Activated T-helper 17 cell treated with anti-CD3 and anti-CD28 coated beads, Interleukin-2, amount 50 U/mL, for 72 hours (primary cell): ENCODE results near the gene CROCC2. TPM values are rescaled to one million over a fixed set of nuclear protein-coding genes. Genes with fewer than 3 reads are reported as not detected.

Source experiments
- ATAC-seq: fragments of 150-1000 bp; cut with Tn5 transposase; replicated peaks from 2 replicates; pipeline ENCODE4 v1.10.0; 2021; ENCODE audit warnings: mild to moderate bottlenecking, moderate library complexity
- H3K27ac Mint-ChIP-seq: one replicate; pipeline ENCODE4 v1.8.0; 2022; ENCODE audit warnings: mixed read lengths
- H3K27me3 Mint-ChIP-seq: one replicate; pipeline ENCODE4 v1.8.0; 2022; ENCODE audit warnings: mixed read lengths
- H3K36me3 Mint-ChIP-seq: one replicate; pipeline ENCODE4 v1.8.0; 2022; ENCODE audit warnings: low read depth, mild to moderate bottlenecking, mixed read lengths
- H3K4me1 Mint-ChIP-seq: one replicate; pipeline ENCODE4 v1.8.0; 2022; ENCODE audit warnings: mixed read lengths
- H3K4me3 Mint-ChIP-seq: one replicate; pipeline ENCODE4 v1.8.0; 2022; ENCODE audit warnings: mild to moderate bottlenecking, mixed read lengths
- H3K9me3 Mint-ChIP-seq: one replicate; pipeline ENCODE4 v1.8.0; 2022; ENCODE audit warnings: mixed read lengths
- total RNA-seq, 2 donors: library from RNA; stranded (reverse); gene quantifications; one replicate each; pipeline ENCODE4 v1.2.3, GENCODE V29; 2022

The CROCC2 gene
- total RNA-seq, 2 donors from 2014 or later, result not detected

DNA sequence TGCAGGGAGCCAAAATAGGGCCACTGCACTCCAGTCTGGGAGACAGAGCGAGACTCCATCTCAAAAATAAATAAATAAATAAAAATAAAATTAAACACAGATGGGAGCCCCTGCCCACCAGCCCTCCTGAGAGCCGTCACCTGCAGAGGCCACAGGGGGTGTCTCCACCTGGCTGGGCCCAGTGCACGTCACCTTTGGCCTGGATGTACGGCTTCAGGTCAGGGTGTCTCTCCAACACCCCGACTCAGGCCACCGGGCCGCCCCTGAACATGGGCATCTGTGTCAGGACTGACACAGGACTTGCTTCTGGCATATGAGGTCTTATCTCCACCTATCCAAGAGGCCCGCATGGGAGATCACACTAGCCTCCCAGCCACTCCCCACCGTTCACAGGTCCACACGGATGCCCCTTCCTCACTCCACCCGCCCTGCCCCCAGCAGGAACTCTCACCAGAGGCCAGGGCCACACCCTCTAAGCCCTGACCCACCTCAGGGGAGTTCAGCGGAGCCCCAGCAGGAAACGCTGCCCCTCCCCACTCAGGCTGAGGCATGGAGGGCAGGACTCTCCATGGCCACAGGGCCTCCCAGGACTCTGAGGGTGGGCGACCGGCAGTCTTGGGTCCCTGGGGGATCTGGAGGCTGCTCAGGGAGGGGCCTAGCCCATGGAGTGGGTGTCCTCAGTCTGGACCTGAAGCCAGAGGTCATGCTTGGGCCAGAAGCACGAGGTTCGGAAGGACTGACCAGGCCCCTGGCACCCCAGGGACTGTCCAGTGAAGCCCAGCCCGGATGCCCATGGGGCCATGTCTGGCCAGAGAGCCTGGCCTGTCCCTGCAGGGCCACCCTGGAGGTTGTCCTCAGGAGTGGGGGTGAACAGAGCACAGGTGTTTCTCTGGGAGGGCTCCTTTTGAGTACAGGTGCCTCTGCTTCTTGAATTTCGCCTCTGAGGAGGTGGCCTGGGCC, 1.6 kb upstream of the CROCC2 start:
- no peaks in the 10 kb centered on the region for H3K4me1 Mint-ChIP-seq
- H3K27me3 Mint-ChIP-seq, result peaks cover 5% of the 10 kb centered on the region
- no peaks in the 10 kb centered on the region for H3K9me3 Mint-ChIP-seq
- H3K4me3 Mint-ChIP-seq, result no peak overlapping the region
- no peak for ATAC-seq
- no peaks in the 10 kb centered on the region for H3K36me3 Mint-ChIP-seq
- no peak overlapping the region for H3K27ac Mint-ChIP-seq

DNA sequence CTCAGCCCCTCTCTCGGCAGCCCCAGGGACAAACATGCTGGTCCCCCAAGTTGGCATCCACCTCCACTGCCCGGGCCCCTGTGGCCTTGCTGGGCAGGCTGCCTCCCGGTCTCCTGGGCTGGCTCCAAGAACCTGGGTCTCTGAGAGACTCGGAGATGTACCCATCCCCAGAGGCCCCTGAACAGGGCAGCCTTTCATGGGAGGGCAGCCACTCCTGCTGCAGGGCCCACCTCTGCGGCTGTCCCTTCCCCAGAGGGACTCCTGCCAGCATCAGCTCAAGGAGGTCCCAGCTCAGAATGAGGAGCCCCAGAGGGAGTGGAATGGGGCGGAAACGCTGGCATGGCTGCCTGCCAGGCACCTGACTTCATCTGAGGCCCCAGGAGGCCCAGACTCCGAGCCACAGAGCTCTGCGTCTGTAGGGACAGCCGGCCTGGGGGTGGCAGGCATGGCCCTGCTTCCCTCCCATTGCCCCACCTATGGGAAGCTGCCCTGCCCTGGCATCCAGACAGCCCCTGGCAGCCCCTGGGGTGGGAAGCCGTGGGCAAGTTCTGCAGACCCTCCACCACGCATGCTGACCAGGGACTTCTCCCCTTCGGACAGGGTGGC, 857 bp upstream of the CROCC2 start:
- no peaks in the 10 kb centered on the region for H3K36me3 Mint-ChIP-seq
- no peak overlapping the region for H3K27ac Mint-ChIP-seq
- H3K27me3 Mint-ChIP-seq, result peaks cover 6% of the 10 kb centered on the region
- no peak for ATAC-seq
- H3K9me3 Mint-ChIP-seq, result no peaks in the 10 kb centered on the region
- no peak overlapping the region for H3K4me3 Mint-ChIP-seq
- H3K4me1 Mint-ChIP-seq, result no peaks in the 10 kb centered on the region

DNA sequence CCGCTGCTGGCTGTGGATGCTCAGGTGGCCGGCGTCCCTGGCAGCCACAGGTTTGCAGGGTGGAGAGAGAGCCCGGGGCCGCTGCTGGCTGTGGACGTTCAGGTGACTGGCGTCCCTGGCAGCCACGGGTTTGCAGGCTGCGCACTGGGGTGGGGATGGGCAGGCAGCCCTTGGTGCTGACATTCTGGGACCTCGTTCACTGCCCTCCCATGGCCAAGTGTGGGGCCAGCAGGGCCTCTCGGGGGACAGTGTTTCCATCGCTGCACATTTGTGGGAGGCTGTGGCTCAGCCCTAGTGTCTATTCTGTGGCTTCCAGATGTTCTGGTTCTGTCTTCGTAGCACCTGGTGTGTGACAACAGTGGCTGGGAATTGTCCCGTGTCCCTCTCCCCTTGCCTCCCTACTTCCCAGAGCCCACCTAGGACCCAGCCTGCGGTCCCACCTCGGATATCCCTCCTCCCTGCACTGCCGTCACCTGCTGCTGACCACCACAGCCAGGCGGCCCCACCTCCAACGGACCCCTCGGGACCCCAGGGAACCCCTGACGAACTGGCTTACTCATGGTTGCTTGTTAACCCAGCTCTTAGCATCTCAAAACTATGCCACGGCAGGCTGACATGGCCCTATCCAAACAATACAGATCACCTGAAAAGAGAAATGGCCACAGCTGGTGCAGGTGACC, 915 bp downstream of the CROCC2 start:
- peaks cover 11% of the 10 kb centered on the region for H3K27me3 Mint-ChIP-seq
- no peaks in the 10 kb centered on the region for H3K36me3 Mint-ChIP-seq
- H3K27ac Mint-ChIP-seq, result no peak overlapping the region
- H3K9me3 Mint-ChIP-seq, result no peaks in the 10 kb centered on the region
- H3K4me3 Mint-ChIP-seq, result no peak overlapping the region
- H3K4me1 Mint-ChIP-seq, result no peaks in the 10 kb centered on the region
- no peak for ATAC-seq

DNA sequence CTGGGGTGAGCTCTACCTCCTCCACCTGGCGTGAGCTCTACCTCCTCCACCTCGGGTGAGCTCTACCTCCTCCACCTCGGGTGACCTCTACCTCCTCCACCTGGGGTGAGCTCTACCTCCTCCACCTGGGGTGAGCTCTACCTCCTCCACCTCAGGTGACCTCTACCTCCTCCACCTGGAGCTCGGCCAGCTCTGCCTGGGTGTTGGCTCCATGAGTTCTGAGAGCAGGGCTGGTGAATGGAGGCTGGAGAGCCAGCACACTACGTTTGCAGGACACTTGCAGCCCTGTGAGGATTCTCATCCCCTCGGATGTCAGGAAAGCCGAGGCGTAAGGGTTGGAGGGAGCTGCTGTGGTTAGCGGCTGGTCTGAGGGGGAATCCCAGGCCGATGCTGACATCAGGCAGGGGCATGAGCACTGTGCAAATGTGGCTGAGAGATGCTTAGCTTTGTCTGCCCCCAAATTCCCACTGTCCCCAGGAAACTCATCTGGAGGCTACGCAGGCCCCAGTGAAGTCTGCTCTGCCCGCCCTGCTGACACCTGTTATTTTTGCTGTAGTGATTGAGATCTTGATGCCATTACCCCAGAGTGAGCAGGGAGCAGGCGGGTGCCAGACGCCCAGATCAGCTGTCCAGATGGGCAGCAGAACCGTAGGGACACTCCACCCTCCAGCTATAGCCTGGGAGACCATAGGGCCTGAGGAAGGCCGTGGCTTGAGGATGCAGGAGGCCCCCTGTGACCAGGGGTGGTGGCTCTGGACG, 3.3 kb downstream of the CROCC2 start:
- Mint-ChIP-seq H3K27me3 (peaks cover 15% of the 10 kb centered on the region), H3K27ac (no peak overlapping the region), H3K9me3 (no peaks in the 10 kb centered on the region), H3K4me3 (no peak overlapping the region), H3K4me1 (no peaks in the 10 kb centered on the region), H3K36me3 (no peaks in the 10 kb centered on the region)
- no peak for ATAC-seq

DNA sequence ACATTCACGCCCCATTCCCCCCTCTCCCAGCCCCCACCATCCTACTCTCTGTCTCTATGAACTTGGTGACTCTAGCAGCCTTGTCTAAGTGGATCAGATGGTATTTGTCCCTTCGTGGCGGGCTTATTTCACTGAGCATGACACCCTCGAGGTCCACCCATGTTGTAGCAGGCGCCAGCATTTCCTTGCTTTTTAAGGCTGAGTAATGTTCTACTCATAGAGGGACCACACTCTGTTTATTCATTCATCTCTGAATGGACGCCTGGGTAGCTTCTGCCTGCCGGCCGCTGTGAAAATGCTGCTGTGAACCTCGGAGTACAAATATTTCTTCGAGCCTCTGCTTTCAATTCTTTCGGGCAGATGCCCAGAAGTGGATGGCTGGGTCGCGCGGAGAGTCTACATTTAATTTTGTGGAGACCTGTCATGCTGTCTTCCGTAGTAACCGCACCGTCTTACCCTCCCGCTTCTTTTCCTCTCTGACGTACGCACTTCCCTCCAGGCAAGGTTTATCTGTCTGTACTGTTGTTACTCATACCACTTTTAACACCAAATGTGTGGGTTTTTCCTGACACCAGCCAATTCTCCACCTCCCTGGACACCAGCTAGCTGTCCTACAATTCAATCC, 5.6 kb downstream of the CROCC2 start:
- Mint-ChIP-seq H3K9me3 (no peaks in the 10 kb centered on the region), H3K36me3 (no peaks in the 10 kb centered on the region), H3K4me3 (no peak overlapping the region), H3K27me3 (peaks cover 17% of the 10 kb centered on the region), H3K27ac (no peak overlapping the region), H3K4me1 (no peaks in the 10 kb centered on the region)
- ATAC-seq, result no peak

DNA sequence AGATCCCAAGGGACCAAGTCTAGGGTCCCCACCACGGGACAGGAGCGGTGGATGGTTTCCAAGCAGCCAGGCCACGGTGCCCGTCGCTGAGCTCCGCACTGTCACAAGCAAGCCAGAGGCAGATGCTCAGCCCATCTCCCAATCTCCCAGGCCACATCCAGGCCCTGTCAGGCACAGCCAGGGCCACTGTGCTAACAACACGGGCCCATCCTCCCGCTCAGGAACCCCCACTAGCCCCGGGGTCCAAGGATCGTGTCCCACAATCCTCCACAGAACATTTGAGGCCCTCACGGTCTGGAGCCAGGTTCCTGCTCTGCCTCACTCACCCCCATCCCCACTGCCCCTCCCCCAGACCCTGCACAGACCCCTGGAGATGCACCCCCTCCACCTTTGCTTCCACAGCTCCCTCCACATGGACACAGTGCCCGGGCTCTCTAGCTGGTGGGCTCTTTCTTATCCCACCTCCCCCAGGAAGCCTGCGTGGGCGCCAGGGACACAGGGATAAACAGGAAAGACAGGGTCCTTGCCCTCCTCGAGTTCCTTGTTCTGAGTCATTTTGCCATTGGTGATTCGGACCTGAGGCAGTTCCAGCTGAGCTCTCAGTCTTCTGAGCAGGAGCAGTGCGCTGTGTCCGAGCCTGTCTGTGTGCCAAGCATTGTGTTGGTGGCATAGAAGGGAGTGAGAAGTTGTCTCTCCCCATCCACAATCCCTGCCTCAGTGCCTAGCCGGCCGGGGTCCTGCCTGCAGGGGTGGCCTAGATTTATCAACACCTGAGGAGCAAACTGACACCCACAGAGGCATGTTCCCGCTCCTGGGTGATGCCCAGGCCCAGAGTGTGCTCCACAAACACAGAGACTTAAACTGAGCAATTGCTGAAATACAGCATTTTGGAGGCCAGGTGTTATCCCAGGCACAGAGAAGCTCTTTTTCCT, 7.0 kb downstream of the CROCC2 start:
- H3K27me3 Mint-ChIP-seq, result peaks cover 21% of the 10 kb centered on the region
- no peak overlapping the region for H3K4me3 Mint-ChIP-seq
- no peaks in the 10 kb centered on the region for H3K4me1 Mint-ChIP-seq
- no peak for ATAC-seq
- no peaks in the 10 kb centered on the region for H3K9me3 Mint-ChIP-seq
- no peaks in the 10 kb centered on the region for H3K36me3 Mint-ChIP-seq
- H3K27ac Mint-ChIP-seq, result no peak overlapping the region

DNA sequence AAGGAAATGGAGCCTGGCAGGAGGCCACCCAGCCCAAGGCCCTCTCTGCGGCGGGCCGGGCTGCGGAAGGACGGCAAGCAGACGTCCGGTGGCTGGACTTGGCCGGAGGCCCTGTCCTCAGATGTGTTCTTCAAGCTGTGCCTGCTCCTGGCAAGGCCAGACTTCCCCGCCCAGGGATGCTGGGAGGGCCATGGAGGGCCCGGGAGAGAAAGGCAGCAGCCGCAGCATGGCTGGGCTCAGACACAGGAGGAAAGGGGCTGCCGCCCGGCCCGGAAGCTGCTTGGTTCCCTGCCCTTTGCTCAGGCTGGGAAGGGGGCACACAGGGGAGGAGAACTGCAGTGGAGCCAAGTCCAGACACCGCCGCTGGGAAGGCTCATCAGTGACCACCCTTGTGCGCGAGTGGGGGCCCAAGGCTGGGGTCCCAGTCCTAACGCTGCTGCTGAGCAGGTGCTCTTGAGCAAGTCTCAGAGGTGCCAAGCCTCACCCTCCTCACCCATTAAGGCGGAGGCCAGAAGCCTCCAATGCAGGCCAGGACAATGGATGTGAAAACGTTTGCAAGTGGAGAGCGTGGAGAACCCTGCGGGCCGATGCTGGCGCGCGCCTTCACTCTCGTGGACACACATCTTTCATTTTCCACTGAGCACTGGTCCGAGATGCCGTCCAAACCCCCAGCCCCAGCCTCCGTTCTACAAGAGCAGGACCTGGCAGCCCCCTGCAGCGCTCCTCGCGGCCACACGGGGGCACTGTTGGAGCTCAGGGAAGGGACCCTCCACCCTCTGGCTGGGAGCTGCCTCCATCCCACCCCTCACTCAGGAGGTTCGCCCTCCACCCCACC, 7.9 kb downstream of the CROCC2 start:
- H3K4me1 Mint-ChIP-seq, result no peaks in the 10 kb centered on the region
- H3K36me3 Mint-ChIP-seq, result no peaks in the 10 kb centered on the region
- H3K9me3 Mint-ChIP-seq, result no peaks in the 10 kb centered on the region
- H3K4me3 Mint-ChIP-seq, result no peak overlapping the region
- peaks cover 21% of the 10 kb centered on the region for H3K27me3 Mint-ChIP-seq
- no peak overlapping the region for H3K27ac Mint-ChIP-seq
- peak; percentile 66 for ATAC-seq

DNA sequence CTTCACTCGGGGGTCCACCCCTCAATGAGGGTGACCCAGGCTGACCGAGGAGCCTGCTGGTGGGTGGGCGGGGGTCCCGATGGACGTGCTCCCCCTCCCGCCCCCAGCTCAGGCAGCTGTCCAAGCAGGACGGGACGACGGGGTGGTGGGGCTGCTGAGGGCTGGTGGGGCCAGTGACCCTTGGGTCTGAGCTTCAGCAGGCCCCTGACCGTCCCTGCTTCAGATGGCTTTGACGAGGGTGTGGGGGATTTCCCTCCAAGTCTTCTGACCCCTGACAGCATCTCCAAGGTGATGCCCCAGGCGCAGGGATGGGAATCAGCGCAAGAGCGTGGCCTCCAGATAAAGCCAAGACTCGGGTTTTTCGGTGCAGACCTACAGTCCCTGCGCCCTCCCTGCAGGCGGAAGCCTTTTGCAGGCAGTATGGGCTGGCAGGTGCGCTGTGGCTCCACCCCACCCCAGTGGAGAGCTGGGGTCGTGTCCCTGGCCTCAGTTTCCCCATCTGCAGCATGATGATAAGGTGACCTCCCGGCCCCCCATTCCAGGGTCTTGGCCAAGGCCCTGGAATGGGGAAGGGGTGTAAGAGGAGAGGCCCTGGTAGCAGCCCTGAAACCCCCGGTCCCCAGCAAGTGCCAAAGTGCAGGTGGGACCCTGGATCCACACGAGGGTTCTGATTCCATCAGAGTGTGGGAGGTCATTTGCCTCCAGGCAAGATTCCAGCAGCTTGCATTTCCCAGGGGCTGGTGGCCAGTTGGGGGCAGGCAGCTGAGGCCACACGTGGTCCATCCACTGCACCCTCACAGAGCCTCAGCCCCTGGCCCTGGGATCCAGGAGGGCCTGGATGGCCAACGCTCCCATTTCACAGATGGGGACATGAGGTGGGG, 8.7 kb downstream of the CROCC2 start:
- Mint-ChIP-seq H3K36me3 (no peaks in the 10 kb centered on the region), H3K9me3 (no peaks in the 10 kb centered on the region), H3K27me3 (peaks cover 21% of the 10 kb centered on the region), H3K4me1 (no peaks in the 10 kb centered on the region), H3K27ac (no peak overlapping the region), H3K4me3 (no peak overlapping the region)
- no peak for ATAC-seq

DNA sequence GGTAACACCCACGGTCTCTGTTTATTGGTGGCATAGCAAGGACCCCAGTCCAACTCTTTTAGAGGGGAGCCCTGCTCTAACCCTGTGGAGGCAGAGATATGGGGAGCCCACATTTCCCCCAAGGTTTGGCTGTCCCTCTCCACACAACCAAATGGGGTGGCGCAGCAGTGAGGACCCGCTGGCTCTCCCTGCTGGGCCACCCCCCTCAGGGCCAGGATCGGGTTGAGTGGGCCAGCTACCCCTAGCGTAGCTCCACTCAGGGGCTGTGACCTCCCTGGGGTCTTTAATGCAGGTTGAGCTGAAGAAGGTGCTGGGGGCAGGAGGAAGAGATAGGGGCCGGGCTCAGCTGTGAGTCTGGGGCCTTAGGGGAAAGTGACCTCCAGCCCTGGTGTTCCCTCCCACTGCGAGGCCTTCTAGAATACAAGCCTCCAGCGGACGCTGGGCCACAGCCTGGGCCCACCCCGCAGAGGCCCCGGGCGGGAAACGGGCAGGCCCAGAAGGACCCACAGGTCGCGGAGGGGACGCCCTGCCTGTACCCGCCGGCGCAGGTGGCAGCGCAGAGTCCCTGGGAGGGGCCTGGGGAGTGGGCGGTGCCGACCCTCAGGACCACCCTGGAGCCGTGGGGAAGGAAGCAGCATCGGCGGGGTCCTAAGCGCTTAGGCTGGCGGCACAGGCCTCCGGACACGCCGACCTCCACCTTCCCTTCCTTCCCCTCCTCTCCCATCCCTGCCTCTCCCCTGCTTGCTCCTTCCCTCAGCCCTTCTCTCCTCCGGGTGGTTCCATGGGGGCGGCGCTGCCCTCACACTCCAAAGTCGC, 9.6 kb downstream of the CROCC2 start:
- H3K27ac Mint-ChIP-seq, result no peak overlapping the region
- H3K4me1 Mint-ChIP-seq, result no peaks in the 10 kb centered on the region
- H3K9me3 Mint-ChIP-seq, result no peaks in the 10 kb centered on the region
- H3K27me3 Mint-ChIP-seq, result peaks cover 16% of the 10 kb centered on the region
- H3K4me3 Mint-ChIP-seq, result no peak overlapping the region
- H3K36me3 Mint-ChIP-seq, result no peaks in the 10 kb centered on the region
- ATAC-seq, result no peak

DNA sequence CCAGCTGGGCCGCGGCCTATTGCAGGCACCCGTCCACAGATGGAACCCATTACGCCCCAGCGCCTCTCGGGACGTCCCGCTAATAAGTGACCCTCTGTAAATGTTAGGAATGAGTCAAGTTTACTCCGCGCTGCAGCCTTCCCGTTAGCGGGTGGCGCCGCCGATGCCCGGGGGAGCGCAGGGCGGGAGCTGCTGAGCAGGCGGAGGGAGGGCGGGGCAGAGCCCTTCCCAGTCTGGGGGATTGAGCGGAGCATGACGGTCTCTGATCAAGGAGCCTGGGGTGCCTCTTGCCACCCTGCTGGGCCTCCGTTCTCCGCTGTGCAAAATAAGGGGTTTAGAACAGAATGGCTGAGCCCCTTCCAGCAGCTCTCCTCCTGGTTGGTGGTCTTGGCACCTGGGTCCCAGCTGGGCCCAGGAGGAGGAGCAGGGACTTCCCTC, 10.5 kb downstream of the CROCC2 start:
- no peaks in the 10 kb centered on the region for H3K4me1 Mint-ChIP-seq
- no peaks in the 10 kb centered on the region for H3K36me3 Mint-ChIP-seq
- H3K4me3 Mint-ChIP-seq, result no peak overlapping the region
- no peak for ATAC-seq
- H3K9me3 Mint-ChIP-seq, result no peaks in the 10 kb centered on the region
- no peak overlapping the region for H3K27ac Mint-ChIP-seq
- H3K27me3 Mint-ChIP-seq, result peaks cover 15% of the 10 kb centered on the region

DNA sequence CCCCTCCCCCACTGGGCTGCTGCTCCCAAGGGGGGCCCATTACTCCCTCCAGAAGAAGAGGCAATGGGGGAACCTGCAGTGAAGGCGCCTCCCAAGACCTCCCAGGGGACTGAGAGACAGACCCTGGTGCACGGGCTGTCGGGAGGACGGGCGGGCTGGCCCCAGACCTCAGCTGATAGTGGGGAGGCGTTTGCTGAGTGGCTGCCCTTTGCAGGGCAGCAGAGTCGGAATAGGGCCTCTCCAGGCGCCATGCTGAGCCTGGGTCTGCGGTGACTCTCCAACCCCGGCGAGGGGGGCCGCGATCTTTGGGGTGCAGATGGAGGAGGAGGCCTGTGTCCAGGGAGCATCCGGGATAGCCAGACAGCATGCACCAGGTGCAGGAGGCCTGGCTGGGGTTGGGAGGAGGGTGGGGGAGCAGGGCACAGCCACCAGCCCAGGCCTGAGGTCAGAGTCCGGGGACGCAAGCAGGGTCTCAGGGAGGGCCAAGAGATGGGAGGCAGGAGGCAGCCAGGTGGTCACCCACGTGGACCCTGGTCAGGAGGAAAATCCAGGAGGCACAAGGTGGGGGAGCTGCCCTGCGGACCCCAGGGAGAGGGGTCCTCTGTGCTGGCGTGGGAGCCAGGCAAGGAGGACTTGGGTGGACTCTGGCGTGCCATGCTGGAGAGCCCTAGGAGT, 11.0 kb downstream of the CROCC2 start:
- Mint-ChIP-seq H3K4me3 (no peak overlapping the region), H3K9me3 (no peaks in the 10 kb centered on the region), H3K36me3 (no peaks in the 10 kb centered on the region), H3K4me1 (no peaks in the 10 kb centered on the region), H3K27ac (no peak overlapping the region), H3K27me3 (peaks cover 9% of the 10 kb centered on the region)
- ATAC-seq, result no peak
